GM20431 (cell line): ENCODE results near the gene PNMA1.

Experiments used
- in situ Hi-C: fragments of 300-500 bp; cut with MseI, MboI; formaldehyde crosslinking; loops from one replicate; pipeline ENCODE4 v1.15.0; 2020; ENCODE audit warnings: low sequenced_read_pairs; ENCODE audit not compliant: unreplicated experiment

The PNMA1 gene

GRCh38 chr14:73684627-73685026 is 29.6 kb downstream of the PNMA1 start:
- in situ Hi-C loops: no loop called here

DNA sequence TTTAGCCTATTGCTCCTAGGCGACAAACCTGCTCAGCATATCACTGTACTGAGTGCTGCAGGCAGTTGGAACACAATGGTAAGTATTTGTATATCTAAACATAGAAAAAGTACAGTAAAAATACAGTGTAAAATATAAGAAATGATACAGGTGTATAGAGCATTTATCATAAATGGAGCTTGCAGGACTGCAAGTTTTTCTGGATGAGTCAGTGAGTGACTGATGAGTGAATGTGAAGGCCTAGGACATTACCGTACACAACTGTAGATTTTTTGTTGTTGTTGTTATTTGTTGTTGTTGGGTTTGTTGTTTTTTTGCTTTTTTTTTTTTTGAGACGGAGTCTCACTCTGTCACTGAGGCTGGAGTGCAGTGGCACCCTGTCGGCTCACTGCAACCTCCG is 33.4 kb downstream of the PNMA1 start:
- in situ Hi-C loops: no loop called here

DNA sequence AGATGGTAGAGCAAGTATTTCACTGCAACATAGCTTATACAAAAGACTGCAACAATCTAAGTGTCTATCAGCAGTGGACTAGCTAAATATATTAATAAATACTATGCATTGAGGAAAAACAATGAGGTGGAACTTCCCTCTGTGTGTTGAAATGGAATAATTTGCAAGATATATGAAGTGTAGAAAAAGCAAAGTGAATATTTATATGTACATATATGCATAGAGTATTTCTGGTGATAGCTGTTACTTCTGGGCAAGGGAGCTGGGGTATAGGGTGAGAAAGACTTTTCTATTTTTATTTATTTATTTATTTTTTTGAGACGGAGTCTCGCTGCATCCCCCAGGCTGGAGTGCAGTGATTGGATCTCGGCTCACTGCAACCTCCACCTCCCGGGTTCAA is 35.5 kb downstream of the PNMA1 start:
- in situ Hi-C loops: no loop called here

DNA sequence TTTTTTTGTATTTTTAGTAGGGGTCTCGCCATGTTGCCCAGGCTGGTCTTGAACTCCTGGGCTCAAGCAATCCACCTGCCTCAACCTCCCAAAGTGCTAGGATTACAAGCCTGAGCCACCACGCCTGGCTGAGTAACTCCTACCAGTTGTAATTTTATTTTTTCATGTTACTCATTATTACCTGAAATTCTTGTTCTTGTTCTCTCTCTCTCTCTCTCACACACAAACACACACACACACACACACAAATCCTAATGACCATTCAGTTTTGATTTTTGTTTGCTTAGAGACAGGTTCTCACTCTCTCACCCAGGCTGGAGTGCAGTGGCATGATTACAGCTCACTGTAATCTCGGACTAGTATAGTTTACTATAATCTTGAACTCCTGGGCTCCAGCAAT is 39.2 kb downstream of the PNMA1 start:
- in situ Hi-C loops: no loop called here

DNA sequence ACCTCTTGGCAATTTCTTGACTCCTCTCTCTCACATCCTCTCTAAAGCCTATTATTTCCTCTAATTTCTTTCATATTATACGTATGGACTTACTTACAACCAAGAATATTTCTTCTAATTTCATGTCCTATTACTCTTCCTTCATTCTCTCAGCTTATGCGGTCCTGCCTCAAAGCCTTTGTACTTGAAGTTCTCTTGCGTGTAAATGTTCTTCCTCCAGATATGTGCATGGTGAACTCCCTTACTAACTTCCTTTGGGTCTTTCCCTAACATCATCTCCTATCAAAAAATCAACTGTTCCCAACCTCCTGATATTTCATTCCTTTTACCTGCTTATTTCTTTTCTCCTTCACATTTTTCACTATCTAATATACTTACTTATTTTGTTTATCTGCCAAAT is 46.3 kb downstream of the PNMA1 start:
- in situ Hi-C loops: no loop called here

DNA sequence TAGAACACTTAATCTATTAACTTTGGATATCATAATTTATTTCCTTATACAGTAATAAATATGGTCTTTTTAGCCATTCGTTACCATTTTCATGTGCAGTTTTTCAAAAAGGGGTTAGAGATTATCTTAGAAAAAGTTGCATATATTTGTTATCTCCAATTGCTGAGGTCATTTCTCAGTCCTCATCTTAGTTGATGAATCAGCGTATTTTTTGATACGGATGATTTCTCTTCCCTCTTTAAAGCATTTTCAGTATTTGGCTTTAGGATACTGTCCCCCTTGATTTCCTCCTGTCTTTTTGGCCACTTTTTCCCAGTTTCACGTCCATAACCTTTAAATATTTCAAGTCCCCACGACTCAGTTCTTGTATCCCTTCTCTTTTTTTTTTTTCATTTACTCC is 47.6 kb downstream of the PNMA1 start:
- in situ Hi-C loops: no loop called here

GRCh38 chr14:73665130-73665529 is 49.1 kb downstream of the PNMA1 start:
- in situ Hi-C loops: no loop called here

DNA sequence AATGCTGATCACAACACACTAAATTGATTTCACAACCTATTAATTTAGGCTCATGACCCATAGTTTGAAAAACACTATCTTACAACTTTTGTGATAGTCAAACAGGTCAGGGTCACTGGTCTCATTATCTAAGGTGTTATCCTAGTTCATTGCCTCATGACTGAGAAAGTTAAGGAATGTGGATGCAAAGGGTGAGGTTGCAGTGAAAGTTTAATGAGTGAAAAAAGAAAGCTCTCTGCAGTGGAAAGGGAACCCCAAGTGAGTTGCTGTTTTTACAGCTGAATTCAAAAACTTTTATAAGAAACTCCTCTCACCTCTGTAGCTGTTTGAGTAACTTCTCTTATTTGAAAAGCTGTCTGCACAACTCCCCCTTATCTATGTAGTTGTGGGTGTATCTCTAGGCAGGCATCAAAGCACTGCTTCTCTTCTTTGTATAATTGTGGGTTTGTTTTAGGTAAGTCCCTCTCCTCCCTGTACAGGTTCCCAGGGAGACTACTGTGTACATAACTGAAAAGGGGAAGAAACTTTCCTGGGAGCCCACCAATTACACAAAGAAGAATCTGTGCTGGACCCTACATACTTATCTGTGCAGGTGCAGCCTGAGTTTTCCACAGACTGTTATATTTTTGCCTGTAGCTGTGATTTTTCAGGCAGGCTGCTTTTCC is 50.5 kb downstream of the PNMA1 start:
- in situ Hi-C loops: no loop called here

DNA sequence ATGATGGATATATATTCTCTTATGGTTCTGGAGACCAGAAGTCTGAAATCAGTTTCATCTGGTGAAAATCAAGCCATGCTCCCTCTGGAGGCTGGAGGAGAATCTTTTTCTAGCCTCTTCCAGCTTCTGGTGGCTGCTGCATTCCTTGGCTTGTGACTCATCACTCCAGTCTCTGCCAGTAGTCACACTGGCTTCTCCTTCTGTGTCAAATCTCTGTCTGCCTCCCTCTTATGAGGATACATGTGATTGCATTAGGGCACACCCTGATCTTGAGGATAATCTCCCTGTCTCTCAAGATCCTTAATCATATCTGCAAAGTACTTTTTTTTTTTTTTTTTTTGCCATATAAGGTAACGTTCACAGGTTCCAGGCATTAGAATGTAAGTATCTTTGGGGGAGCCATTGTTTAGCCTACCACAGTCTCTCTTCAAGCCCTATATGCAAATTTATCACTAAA is 51.7 kb downstream of the PNMA1 start:
- in situ Hi-C loops: no loop called here

GRCh38 chr14:73661872-73662271 is 52.3 kb downstream of the PNMA1 start:
- in situ Hi-C loops: no loop called here
